Measurements from ENCODE around the gene SMAD6.

The SMAD6 gene

GRCh38 chr15:66831801-66832390 is 129.9 kb downstream of the SMAD6 start:
- TF ChIP-seq, protein P1, sequence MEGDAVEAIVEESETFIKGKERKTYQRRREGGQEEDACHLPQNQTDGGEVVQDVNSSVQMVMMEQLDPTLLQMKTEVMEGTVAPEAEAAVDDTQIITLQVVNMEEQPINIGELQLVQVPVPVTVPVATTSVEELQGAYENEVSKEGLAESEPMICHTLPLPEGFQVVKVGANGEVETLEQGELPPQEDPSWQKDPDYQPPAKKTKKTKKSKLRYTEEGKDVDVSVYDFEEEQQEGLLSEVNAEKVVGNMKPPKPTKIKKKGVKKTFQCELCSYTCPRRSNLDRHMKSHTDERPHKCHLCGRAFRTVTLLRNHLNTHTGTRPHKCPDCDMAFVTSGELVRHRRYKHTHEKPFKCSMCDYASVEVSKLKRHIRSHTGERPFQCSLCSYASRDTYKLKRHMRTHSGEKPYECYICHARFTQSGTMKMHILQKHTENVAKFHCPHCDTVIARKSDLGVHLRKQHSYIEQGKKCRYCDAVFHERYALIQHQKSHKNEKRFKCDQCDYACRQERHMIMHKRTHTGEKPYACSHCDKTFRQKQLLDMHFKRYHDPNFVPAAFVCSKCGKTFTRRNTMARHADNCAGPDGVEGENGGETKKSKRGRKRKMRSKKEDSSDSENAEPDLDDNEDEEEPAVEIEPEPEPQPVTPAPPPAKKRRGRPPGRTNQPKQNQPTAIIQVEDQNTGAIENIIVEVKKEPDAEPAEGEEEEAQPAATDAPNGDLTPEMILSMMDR (IDR thresholded peaks at IDR 0.05; ENCODE audit: extremely low read depth, missing control alignments), result no peak
- no peak for DNase-seq (ENCODE audit: low spot score)

All from GM20000 (cell line).